Mesenchymal stem cell (in vitro differentiated cells and primary cell): ENCODE measurements around the gene LRRC17.

Source experiments
- DNase-seq: peaks from one replicate; pipeline ENCODE4 v3.0.0-alpha.2; 2013
- H2AFZ ChIP-seq: one replicate; pipeline ENCODE4 v1.6.1; 2013; ENCODE audit warnings: low read depth, mild to moderate bottlenecking, control low read depth, inconsistent platforms, low read length, moderate library complexity
- H2AK5ac ChIP-seq: 2 replicates; pipeline ENCODE4 v1.6.1; 2013; ENCODE audit warnings: low read length, moderate library complexity, mild to moderate bottlenecking, inconsistent platforms; ENCODE audit not compliant: severe bottlenecking
- H2BK120ac ChIP-seq: one replicate; pipeline ENCODE4 v1.6.1; 2013; ENCODE audit warnings: low read depth, mild to moderate bottlenecking, inconsistent platforms, low read length, moderate library complexity
- H2BK12ac ChIP-seq, 2 experiments: one replicate each; pipeline ENCODE4 v1.6.1; 2013; ENCODE audit warnings: inconsistent platforms in 2 of 2, low read length in 2 of 2, mild to moderate bottlenecking in 2 of 2, moderate library complexity in 2 of 2, control low read depth in 1 of 2
- H2BK15ac ChIP-seq: one replicate; pipeline ENCODE4 v1.6.1; 2013; ENCODE audit warnings: mild to moderate bottlenecking, low read depth, inconsistent platforms; ENCODE audit not compliant: poor library complexity, severe bottlenecking
- H2BK5ac ChIP-seq: 2 replicates; pipeline ENCODE4 v1.6.1; 2013; ENCODE audit warnings: low read depth, mild to moderate bottlenecking, low read length, control low read depth, inconsistent platforms; ENCODE audit not compliant: poor library complexity, severe bottlenecking
- H3K14ac ChIP-seq, 2 experiments: one replicate each; pipeline ENCODE4 v1.6.1; 2013; ENCODE audit warnings: inconsistent platforms in 2 of 2, low read length in 2 of 2, control low read depth in 1 of 2, mild to moderate bottlenecking in 1 of 2, moderate library complexity in 1 of 2
- H3K18ac ChIP-seq, 2 experiments: one replicate each; pipeline ENCODE4 v1.6.1; 2013; ENCODE audit warnings: inconsistent platforms in 2 of 2, low read length in 2 of 2, control low read depth in 1 of 2, low read depth in 1 of 2, mild to moderate bottlenecking in 1 of 2
- H3K23ac ChIP-seq, 2 experiments: one replicate each; pipeline ENCODE4 v1.6.1; 2013; ENCODE audit warnings: inconsistent platforms in 2 of 2, low read length in 2 of 2, mild to moderate bottlenecking in 2 of 2, moderate library complexity in 2 of 2, control low read depth in 1 of 2
- H3K27ac ChIP-seq: 2 replicates; pipeline ENCODE4 v1.5.1; 2013; ENCODE audit warnings: mild to moderate bottlenecking, moderate library complexity, low read length, control low read depth, inconsistent platforms; ENCODE audit not compliant: poor library complexity, severe bottlenecking
- H3K27me3 ChIP-seq, 2 experiments: 2 replicates each; pipeline versions ENCODE4 v1.6.1 to v1.7.0; 2013; ENCODE audit warnings: low read length in 2 of 2, mild to moderate bottlenecking in 2 of 2, moderate library complexity in 2 of 2, control low read depth in 1 of 2, inconsistent platforms in 1 of 2; ENCODE audit not compliant: control insufficient read depth in 1 of 2, insufficient read depth in 1 of 2
- H3K36me3 ChIP-seq, 2 experiments: 2 replicates each; pipeline versions ENCODE4 v1.6.1 to v1.7.0; 2013; ENCODE audit warnings: low read length in 2 of 2, control low read depth in 1 of 2, inconsistent platforms in 1 of 2, low read depth in 1 of 2, mild to moderate bottlenecking in 1 of 2; ENCODE audit not compliant: insufficient read depth in 2 of 2, control insufficient read depth in 1 of 2
- H3K4ac ChIP-seq, 2 experiments: one replicate each; pipeline ENCODE4 v1.6.1; 2013; ENCODE audit warnings: inconsistent platforms in 2 of 2, low read length in 2 of 2, mild to moderate bottlenecking in 2 of 2, moderate library complexity in 2 of 2, control low read depth in 1 of 2, low read depth in 1 of 2
- H3K4me1 ChIP-seq: 2 replicates; pipeline ENCODE4 v1.6.1; 2013; ENCODE audit warnings: low read depth, low read length, control low read depth; ENCODE audit not compliant: control insufficient read depth, insufficient read depth
- H3K4me2 ChIP-seq: 2 replicates; pipeline ENCODE4 v1.6.1; 2013; ENCODE audit warnings: low read length, mild to moderate bottlenecking, inconsistent platforms; ENCODE audit not compliant: poor library complexity, severe bottlenecking
- H3K4me3 ChIP-seq, 2 experiments: 2 replicates each; pipeline versions ENCODE4 v1.5.1 to v1.7.0; 2013; ENCODE audit warnings: low read length in 2 of 2, mild to moderate bottlenecking in 2 of 2, control low read depth in 1 of 2, low read depth in 1 of 2; ENCODE audit not compliant: insufficient read depth in 1 of 2
- H3K79me1 ChIP-seq: replicated peaks from 2 replicates; pipeline ENCODE4 v1.6.1; 2013; ENCODE audit warnings: mild to moderate bottlenecking, control low read depth, low read length, inconsistent platforms; ENCODE audit not compliant: poor library complexity, severe bottlenecking
- H3K9ac ChIP-seq: 2 replicates; pipeline ENCODE4 v1.7.0; 2013; ENCODE audit warnings: mild to moderate bottlenecking, low read length, moderate library complexity
- H3K9me3 ChIP-seq: 2 replicates; pipeline ENCODE4 v1.7.0; 2013; ENCODE audit warnings: mild to moderate bottlenecking, low read length; ENCODE audit not compliant: control insufficient read depth
- H4K8ac ChIP-seq: one replicate; pipeline ENCODE4 v1.6.1; 2013; ENCODE audit warnings: inconsistent platforms, mild to moderate bottlenecking, low read length, moderate library complexity
- H4K91ac ChIP-seq: one replicate; pipeline ENCODE4 v1.6.1; 2013; ENCODE audit warnings: mild to moderate bottlenecking, low read length, inconsistent platforms
- WGBS: methylation state at CpG from one replicate; pipeline ENCODE4 v1.1.7; 2013; ENCODE audit warnings: mixed read lengths; 5-methylcytosine and 5-hydroxymethylcytosine counted together

Gene LRRC17

DNA sequence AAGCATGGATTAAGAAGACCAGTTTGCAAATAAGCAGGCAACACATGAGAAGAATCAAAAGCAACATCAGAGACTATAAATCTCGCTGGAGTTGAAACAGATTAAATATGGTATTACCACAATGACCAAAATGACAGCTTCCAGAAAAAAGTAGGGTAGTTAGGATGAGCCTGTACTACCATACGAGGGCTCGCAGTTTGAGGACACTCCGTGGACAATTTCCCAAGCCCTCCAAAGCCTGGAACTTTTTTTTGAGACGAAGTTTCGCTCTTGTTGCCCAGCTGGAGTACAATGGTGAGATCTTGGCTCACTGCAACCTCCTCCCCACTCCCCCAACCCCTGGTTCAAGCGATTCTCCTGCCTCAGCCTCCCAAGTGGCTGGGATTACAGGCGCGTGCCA lies 1.0 kb downstream of the LRRC17 start:
- H3K4me1 ChIP-seq, result no peaks in the 10 kb centered on the region
- no peak overlapping the region for H2BK12ac ChIP-seq
- no peaks in the 10 kb centered on the region for H3K79me1 ChIP-seq
- no peak for DNase-seq
- H3K36me3 ChIP-seq, result peaks cover 0 to 14% of the 10 kb centered on the region in 2 experiments
- no peak overlapping the region for H3K23ac ChIP-seq
- H3K14ac ChIP-seq, result no peak overlapping the region
- peak overlapping the region in 1 of 2 experiments; percentile 78 for H3K4me3 ChIP-seq
- peak overlapping the region; percentile 73 for H3K9ac ChIP-seq
- H4K8ac ChIP-seq, result no peak overlapping the region
- H3K4ac ChIP-seq, result no peak overlapping the region
- H3K4me2 ChIP-seq, result peak overlapping the region; percentile 34
- H4K91ac ChIP-seq, result no peak overlapping the region
- no peak overlapping the region for H2BK15ac ChIP-seq
- no peaks in the 10 kb centered on the region for H3K9me3 ChIP-seq
- H2BK120ac ChIP-seq, result no peak overlapping the region
- H2BK5ac ChIP-seq, result no peak overlapping the region
- H3K18ac ChIP-seq, result no peak overlapping the region
- 97% methylated on average over 9 of the region's 9 CpGs for WGBS
- peak overlapping the region; percentile 77 for H3K27ac ChIP-seq
- no peak overlapping the region for H2AFZ ChIP-seq
- H3K27me3 ChIP-seq, result no peaks in the 10 kb centered on the region
- H2AK5ac ChIP-seq, result peak overlapping the region; percentile 49

DNA sequence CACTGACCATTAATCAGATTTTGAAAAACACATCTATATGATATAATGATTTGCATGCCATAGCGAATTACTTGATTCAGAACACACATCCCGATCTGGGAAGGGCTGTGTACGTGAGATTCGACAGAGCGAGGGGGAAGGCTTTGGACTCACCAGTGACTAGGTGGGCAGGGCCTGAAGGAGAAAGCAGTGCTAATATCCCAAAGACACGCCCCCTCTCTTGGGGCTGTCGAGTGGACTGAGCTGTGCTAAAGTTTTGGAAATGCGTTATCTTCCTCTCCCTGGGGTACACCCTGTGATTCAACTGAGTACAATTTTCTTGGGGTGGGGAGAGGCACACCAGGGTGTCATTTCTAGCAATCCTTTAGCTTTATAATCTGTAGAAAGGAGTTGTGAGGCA lies 1.8 kb downstream of the LRRC17 start:
- Histone ChIP-seq H2AK5ac (no peak overlapping the region), H3K9ac (peak overlapping the region; percentile 73), H3K4ac (no peak overlapping the region), H3K14ac (no peak overlapping the region), H3K36me3 (peaks cover 0 to 7% of the 10 kb centered on the region in 2 experiments), H3K27me3 (no peaks in the 10 kb centered on the region), H2BK5ac (no peak overlapping the region), H3K79me1 (no peaks in the 10 kb centered on the region), H2BK12ac (no peak overlapping the region), H3K4me2 (no peak overlapping the region), H2BK15ac (no peak overlapping the region), H3K4me3 (peak overlapping the region in 1 of 2 experiments; percentile 78), H2BK120ac (no peak overlapping the region), H3K23ac (no peak overlapping the region), H4K91ac (no peak overlapping the region), H3K9me3 (no peaks in the 10 kb centered on the region), H3K18ac (no peak overlapping the region), H4K8ac (no peak overlapping the region), H3K4me1 (no peaks in the 10 kb centered on the region), H3K27ac (peak overlapping the region; percentile 77), H2AFZ (no peak overlapping the region)
- 83% methylated on average over 8 of the region's 8 CpGs for WGBS
- DNase-seq, result no peak

DNA sequence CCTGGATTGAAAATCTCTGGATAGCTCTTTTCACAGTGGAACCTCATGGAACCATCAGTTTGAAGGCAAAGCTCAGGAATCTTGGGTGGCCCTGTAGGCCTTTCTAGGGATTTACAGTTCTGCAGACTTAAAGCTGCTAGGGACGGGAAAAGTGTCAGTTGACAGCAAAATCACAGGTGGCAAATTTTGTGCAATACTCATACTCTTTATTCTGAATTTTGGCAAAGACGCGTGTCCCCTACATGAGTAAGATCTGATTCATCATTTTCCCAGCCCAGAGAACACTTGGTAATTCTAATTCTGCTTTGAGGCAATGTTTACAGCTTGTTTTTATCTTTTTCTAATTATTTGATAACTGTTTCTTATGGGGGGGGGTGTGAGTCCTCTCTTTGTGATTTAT lies 3.6 kb downstream of the LRRC17 start:
- H3K18ac ChIP-seq, result no peak overlapping the region
- no peak overlapping the region for H3K4ac ChIP-seq
- H3K9me3 ChIP-seq, result no peaks in the 10 kb centered on the region
- WGBS, result 23% methylated on average over 3 of the region's 3 CpGs
- no peak overlapping the region for H2AK5ac ChIP-seq
- H2BK5ac ChIP-seq, result no peak overlapping the region
- H2BK12ac ChIP-seq, result no peak overlapping the region
- H2BK15ac ChIP-seq, result no peak overlapping the region
- no peak for DNase-seq
- H3K4me3 ChIP-seq, result no peak overlapping the region
- no peak overlapping the region for H3K23ac ChIP-seq
- H3K14ac ChIP-seq, result no peak overlapping the region
- no peaks in the 10 kb centered on the region for H3K27me3 ChIP-seq
- H3K9ac ChIP-seq, result peak overlapping the region; percentile 29
- no peak overlapping the region for H2AFZ ChIP-seq
- no peak overlapping the region for H2BK120ac ChIP-seq
- H3K4me1 ChIP-seq, result no peaks in the 10 kb centered on the region
- H4K8ac ChIP-seq, result no peak overlapping the region
- H3K27ac ChIP-seq, result peak overlapping the region; percentile 45
- no peak overlapping the region for H4K91ac ChIP-seq
- no peaks in the 10 kb centered on the region for H3K79me1 ChIP-seq
- peaks cover 0 to 8% of the 10 kb centered on the region in 2 experiments for H3K36me3 ChIP-seq
- no peak overlapping the region for H3K4me2 ChIP-seq

DNA sequence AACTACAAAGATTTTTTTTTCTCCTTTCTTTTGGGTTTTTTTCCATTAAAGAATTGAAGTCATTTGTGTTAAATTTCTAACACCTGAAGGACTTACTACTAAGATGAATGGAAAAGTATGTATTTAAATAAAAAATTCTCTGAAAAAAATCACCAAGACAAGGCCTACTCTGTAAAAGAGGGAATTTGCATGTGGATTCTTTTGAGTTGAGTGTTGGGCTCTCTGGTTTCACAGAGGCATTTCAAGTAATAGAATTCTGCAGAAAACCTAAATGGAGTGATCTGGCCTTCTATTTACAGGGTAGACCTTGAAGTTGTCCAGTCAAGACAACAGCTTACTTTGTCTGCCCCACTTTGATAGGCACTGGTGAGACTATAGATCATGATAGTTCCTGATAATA lies 4.1 kb downstream of the LRRC17 start:
- H3K4ac ChIP-seq, result no peak overlapping the region
- H3K23ac ChIP-seq, result no peak overlapping the region
- H3K14ac ChIP-seq, result no peak overlapping the region
- no peak overlapping the region for H2BK15ac ChIP-seq
- DNase-seq, result no peak
- H3K36me3 ChIP-seq, result peaks cover 0 to 10% of the 10 kb centered on the region in 2 experiments
- H2AFZ ChIP-seq, result no peak overlapping the region
- no peak overlapping the region for H2AK5ac ChIP-seq
- no peak overlapping the region for H3K4me2 ChIP-seq
- H4K8ac ChIP-seq, result no peak overlapping the region
- H3K18ac ChIP-seq, result no peak overlapping the region
- peak overlapping the region; percentile 9 for H3K27ac ChIP-seq
- peaks cover under 1% of the 10 kb centered on the region for H3K4me1 ChIP-seq
- no peaks in the 10 kb centered on the region for H3K9me3 ChIP-seq
- H2BK12ac ChIP-seq, result no peak overlapping the region
- H2BK5ac ChIP-seq, result no peak overlapping the region
- peak overlapping the region; percentile 29 for H3K9ac ChIP-seq
- H2BK120ac ChIP-seq, result no peak overlapping the region
- no peaks in the 10 kb centered on the region for H3K27me3 ChIP-seq
- no peak overlapping the region for H4K91ac ChIP-seq
- H3K4me3 ChIP-seq, result no peak overlapping the region
- no peaks in the 10 kb centered on the region for H3K79me1 ChIP-seq
